Lung (tissue), 12 donors: Measurements from ENCODE around the gene RABGAP1. TPM values are rescaled to one million over a fixed set of nuclear protein-coding genes. Genes with fewer than 3 reads are reported as not detected.

Experiments
- ATAC-seq: fragments of 200-7000 bp; cut with Tn5 transposase; one replicate; pipeline ENCODE4 v1.9.1; 2020; ENCODE audit warnings: moderate number of reproducible peaks; ENCODE audit not compliant: insufficient read depth, low FRiP score
- DNase-seq, 3 donors: peaks; one replicate each; pipeline ENCODE4 v3.0.0-alpha.2; 2013 to 2017
- H3K27ac ChIP-seq, 2 donors: one replicate each; pipeline ENCODE4 v1.5.1; 2013; ENCODE audit warnings: mild to moderate bottlenecking in 2 of 2, moderate library complexity in 2 of 2, control low read depth in 1 of 2, inconsistent platforms in 1 of 2, low read depth in 1 of 2, low read length in 1 of 2
- H3K27me3 ChIP-seq, 3 donors: one replicate each; pipeline ENCODE4 v1.5.1; 2013; ENCODE audit warnings: low read length in 2 of 3; ENCODE audit not compliant: control insufficient read depth in 3 of 3, insufficient read depth in 3 of 3
- H3K36me3 ChIP-seq, 4 donors: one replicate each; pipeline ENCODE4 v1.5.1; 2013; ENCODE audit warnings: low read length in 4 of 4, mild to moderate bottlenecking in 1 of 4, moderate library complexity in 1 of 4; ENCODE audit not compliant: control insufficient read depth in 4 of 4, insufficient read depth in 4 of 4
- H3K4me1 ChIP-seq, 5 donors: one replicate each; pipeline ENCODE4 v1.5.1; 2013; ENCODE audit warnings: low read length in 5 of 5, mild to moderate bottlenecking in 2 of 5, moderate library complexity in 1 of 5; ENCODE audit not compliant: control insufficient read depth in 5 of 5, insufficient read depth in 5 of 5
- H3K4me3 ChIP-seq: one replicate; pipeline ENCODE4 v1.5.1; 2013; ENCODE audit warnings: mild to moderate bottlenecking, control low read depth, moderate library complexity
- H3K9ac ChIP-seq, 2 donors: one replicate each; pipeline ENCODE4 v1.5.1; 2013; ENCODE audit warnings: low read length in 2 of 2, control low read depth in 1 of 2; ENCODE audit not compliant: insufficient read depth in 1 of 2
- H3K9me3 ChIP-seq, 4 donors: one replicate each; pipeline ENCODE4 v1.5.1; 2013; ENCODE audit warnings: low read length in 3 of 4, mild to moderate bottlenecking in 1 of 4, moderate library complexity in 1 of 4; ENCODE audit not compliant: control insufficient read depth in 4 of 4, insufficient read depth in 3 of 4
- CTCF ChIP-seq: IDR thresholded peaks from 2 replicates; pipeline ENCODE4 v1.5.1; 2012; ENCODE audit warnings: mild to moderate bottlenecking; ENCODE audit errors: control extremely low read depth, extremely low read depth
- WGBS, 2 donors: extraction: QIAGEN DNeasy Blood & Tissue Kit; methylation state at CpG; one replicate each; pipeline ENCODE4 v1.1.7; 2013; 5-methylcytosine and 5-hydroxymethylcytosine counted together
- polyA plus RNA-seq, 2 donors: library from polyadenylated mRNA; stranded (reverse); fragments of 200-250 nt; gene quantifications; one replicate each; pipeline ENCODE4 v1.2.1, GENCODE V29; 2013
- total RNA-seq, 2 donors: library from RNA; depleted of rRNA in 1 of 2; stranded (reverse); fragments of >200 nt in 1 of 2; gene quantifications; one replicate each; pipeline ENCODE4 v1.2.1, GENCODE V29; 2014 to 2021
- donor health status: control.
- donor health status: control.
- donor health status: Bipolar disorder and iron deficiency.
- donor health status: healthy.
- donor health status: DM: yes; HTN: yes; CAD: no.

Gene RABGAP1
- total and polyA plus RNA-seq, 4 donors: 9.6 to 103 (median 34.9) TPM

GRCh38 chr9:123113185-123113584, 172.4 kb downstream of the RABGAP1 start:
- TF ChIP-seq CTCF: no peak
- Histone ChIP-seq H3K27ac (no peak overlapping the region), H3K27me3 (no peaks in the 10 kb centered on the region), H3K4me3 (no peak overlapping the region), H3K9me3 (no peaks in the 10 kb centered on the region), H3K9ac (no peak overlapping the region), H3K36me3 (peaks cover 0 to 18% (median 7%) of the 10 kb centered on the region in 4 donors), H3K4me1 (peaks cover 0 to 6% (median 4%) of the 10 kb centered on the region in 5 donors)
- WGBS, 2 donors: 81 to 90% methylated on average over 7 of the region's 7 CpGs
- DNase-seq: no peak
- ATAC-seq: no peak

- Histone ChIP-seq H3K4me3 (no peak overlapping the region), H3K9me3 (no peaks in the 10 kb centered on the region), H3K27ac (no peak overlapping the region), H3K36me3 (peaks cover 0 to 8% (median 2%) of the 10 kb centered on the region in 4 donors), H3K9ac (no peak overlapping the region), H3K27me3 (no peaks in the 10 kb centered on the region), H3K4me1 (peaks cover 0 to 15% (median 4%) of the 10 kb centered on the region in 5 donors)
- no peak for ATAC-seq
- 87 to 91% methylated on average over 16 of the region's 16 CpGs for WGBS, 2 donors
- TF ChIP-seq CTCF: no peak
- DNase-seq: no peak
These were observed 174.5 kb downstream of the RABGAP1 start for GRCh38 chr9:123115146-123115913.

- H3K4me3 ChIP-seq: no peak overlapping the region
- no peak for ATAC-seq
- peaks cover 0 to 8% (median 0%) of the 10 kb centered on the region in 4 donors for H3K36me3 ChIP-seq
- H3K9ac ChIP-seq: no peak overlapping the region
- H3K27me3 ChIP-seq: no peaks in the 10 kb centered on the region
- peaks cover 0 to 15% (median 4%) of the 10 kb centered on the region in 5 donors for H3K4me1 ChIP-seq
- no peak for TF ChIP-seq CTCF
- WGBS, 2 donors: 87 to 95% methylated on average over 6 of the region's 6 CpGs
- no peaks in the 10 kb centered on the region for H3K9me3 ChIP-seq
- H3K27ac ChIP-seq: no peak overlapping the region
- DNase-seq: no peak
These were observed 175.2 kb downstream of the RABGAP1 start for GRCh38 chr9:123116036-123116435.
